ENCODE measurements around the gene ARL5A. TPM values are rescaled to one million over a fixed set of nuclear protein-coding genes. Genes with fewer than 3 reads are reported as not detected.
A peak's percentile ranks its signal among the peaks of the same experiment; 100 is the strongest.

The ARL5A gene
- total RNA-seq, 1 donor from 2014 or later: 129 TPM

- Histone ChIP-seq H3K4me2 (no peak overlapping the region), H3K36me3 (peaks cover 28% of the 10 kb centered on the region), H3K9ac (no peak overlapping the region), H3K79me2 (ENCODE audit: low read depth) (no peaks in the 10 kb centered on the region), H3F3A (ENCODE audit: low read depth) (no peaks in the 10 kb centered on the region), H4K20me1 (ENCODE audit: low read depth) (peaks cover 5% of the 10 kb centered on the region), H3K27ac (no peak overlapping the region), H3K4me1 (no peaks in the 10 kb centered on the region), H3K27me3 (no peaks in the 10 kb centered on the region), H3K9me3 (ENCODE audit: low read depth) (no peaks in the 10 kb centered on the region), H2AFZ (replicated peaks) (no peak overlapping the region), H3K4me3 (no peak overlapping the region)
- H3K4me3 Mint-ChIP-seq: no peak overlapping the region
- H3K9me3 Mint-ChIP-seq: peaks cover 3% of the 10 kb centered on the region
- H3K27ac Mint-ChIP-seq: no peak overlapping the region
- no peaks in the 10 kb centered on the region for H3K4me1 Mint-ChIP-seq
- no peaks in the 10 kb centered on the region for H3K27me3 Mint-ChIP-seq (ENCODE audit: insufficient read depth, low read depth)
- no peak for DNase-seq (ENCODE audit: low spot score)
- TF ChIP-seq CTCF (IDR thresholded peaks at IDR 0.05): no peak
- no peak for TF ChIP-seq EZH2phosphoT487 (IDR thresholded peaks at IDR 0.05)
- TF ChIP-seq EZH2 (IDR thresholded peaks at IDR 0.05): no peak
- peaks cover 28% of the 10 kb centered on the region for H3K36me3 Mint-ChIP-seq
These were observed 19.2 kb downstream of the ARL5A start for GRCh38 chr2:151809073-151809383.

- Histone ChIP-seq H3F3A (ENCODE audit: low read depth) (no peaks in the 10 kb centered on the region), H3K4me1 (no peaks in the 10 kb centered on the region), H2AFZ (replicated peaks) (no peak overlapping the region), H3K36me3 (peaks cover 23% of the 10 kb centered on the region), H3K9me3 (ENCODE audit: low read depth) (no peaks in the 10 kb centered on the region), H4K20me1 (ENCODE audit: low read depth) (peaks cover 1% of the 10 kb centered on the region), H3K27me3 (no peaks in the 10 kb centered on the region), H3K27ac (no peak overlapping the region), H3K9ac (no peak overlapping the region), H3K79me2 (ENCODE audit: low read depth) (no peaks in the 10 kb centered on the region), H3K4me2 (no peak overlapping the region), H3K4me3 (no peak overlapping the region)
- peaks cover 3% of the 10 kb centered on the region for H3K9me3 Mint-ChIP-seq
- no peaks in the 10 kb centered on the region for H3K27me3 Mint-ChIP-seq (ENCODE audit: insufficient read depth, low read depth)
- H3K36me3 Mint-ChIP-seq: peaks cover 28% of the 10 kb centered on the region
- peak; percentile 14 for DNase-seq (ENCODE audit: low spot score)
- no peaks in the 10 kb centered on the region for H3K4me1 Mint-ChIP-seq
- H3K27ac Mint-ChIP-seq: no peak overlapping the region
- peak; percentile 61 for TF ChIP-seq CTCF (IDR thresholded peaks at IDR 0.05)
- TF ChIP-seq EZH2 (IDR thresholded peaks at IDR 0.05): no peak
- TF ChIP-seq EZH2phosphoT487 (IDR thresholded peaks at IDR 0.05): no peak
- no peak overlapping the region for H3K4me3 Mint-ChIP-seq
These were observed 19.8 kb downstream of the ARL5A start for GRCh38 chr2:151808258-151809072.

GRCh38 chr2:151805961-151806360, 22.3 kb downstream of the ARL5A start:
- Histone ChIP-seq H3K27me3 (no peaks in the 10 kb centered on the region), H3F3A (ENCODE audit: low read depth) (no peaks in the 10 kb centered on the region), H3K27ac (no peak overlapping the region), H3K36me3 (peaks cover 16% of the 10 kb centered on the region), H3K4me1 (no peaks in the 10 kb centered on the region), H3K4me2 (no peak overlapping the region), H3K9me3 (ENCODE audit: low read depth) (no peaks in the 10 kb centered on the region), H3K4me3 (no peak overlapping the region), H3K9ac (no peak overlapping the region), H3K79me2 (ENCODE audit: low read depth) (no peaks in the 10 kb centered on the region), H2AFZ (replicated peaks) (no peak overlapping the region), H4K20me1 (ENCODE audit: low read depth) (no peaks in the 10 kb centered on the region)
- Mint-ChIP-seq H3K27me3 (ENCODE audit: insufficient read depth, low read depth) (no peaks in the 10 kb centered on the region), H3K4me3 (no peak overlapping the region), H3K27ac (no peak overlapping the region), H3K9me3 (no peaks in the 10 kb centered on the region), H3K4me1 (no peaks in the 10 kb centered on the region), H3K36me3 (peaks cover 20% of the 10 kb centered on the region)
- TF ChIP-seq CTCF (IDR thresholded peaks at IDR 0.05): no peak
- TF ChIP-seq EZH2phosphoT487 (IDR thresholded peaks at IDR 0.05): no peak
- no peak for TF ChIP-seq EZH2 (IDR thresholded peaks at IDR 0.05)
- no peak for DNase-seq (ENCODE audit: low spot score)

All from neural progenitor cell (in vitro differentiated cells).